GM12892 (cell line): Measurements from ENCODE around the gene SEMA3C.

Experiments used
- POLR2A ChIP-seq: IDR thresholded peaks from 2 replicates; pipeline ENCODE4 v1.6.1; 2011; ENCODE audit warnings: low read depth, low read length, control low read depth
- POLR2AphosphoS5 ChIP-seq: IDR thresholded peaks from 2 replicates; pipeline ENCODE4 v1.6.1; 2011; ENCODE audit warnings: low read depth, low read length, control low read depth
- TAF1 ChIP-seq: IDR thresholded peaks from 2 replicates; pipeline ENCODE4 v1.6.1; 2011; ENCODE audit warnings: low read depth, mild to moderate bottlenecking, control low read depth, low read length, borderline replicate concordance

GRCh38 chr7:80949449-80949848, 30.6 kb upstream of the SEMA3C start:
- TF ChIP-seq TAF1 (no peak), POLR2AphosphoS5 (no peak), POLR2A (no peak)
